NCI-H2107 (cell line): ENCODE measurements around the gene WDR33.

Source experiments
- DNase-seq: peaks from one replicate; lab custom pipeline; 2025; lab: John Stamatoyannopoulos, UW

The WDR33 gene

GRCh38 chr2:127719301-127720218 is 91.4 kb downstream of the WDR33 start:
- no peak for DNase-seq

GRCh38 chr2:127718271-127718670 is 92.7 kb downstream of the WDR33 start:
- DNase-seq: no peak

GRCh38 chr2:127715778-127716449 is 95.1 kb downstream of the WDR33 start:
- no peak for DNase-seq

GRCh38 chr2:127713562-127713961 is 97.4 kb downstream of the WDR33 start:
- DNase-seq: no peak

GRCh38 chr2:127712999-127713398 is 98.0 kb downstream of the WDR33 start:
- DNase-seq: no peak

GRCh38 chr2:127709336-127709735 is 101.6 kb downstream of the WDR33 start:
- no peak for DNase-seq

GRCh38 chr2:127707890-127708648 is 102.9 kb downstream of the WDR33 start:
- no peak for DNase-seq

- DNase-seq: no peak
Measured at GRCh38 chr2:127706215-127706990, 104.6 kb downstream of the WDR33 start.

- DNase-seq: no peak
Measured at GRCh38 chr2:127705391-127706065, 105.4 kb downstream of the WDR33 start.

- DNase-seq: no peak
Measured at GRCh38 chr2:127704641-127705390, 106.2 kb downstream of the WDR33 start.

GRCh38 chr2:127703282-127703681 is 107.7 kb downstream of the WDR33 start:
- no peak for DNase-seq

- no peak for DNase-seq
Measured at GRCh38 chr2:127702395-127703009, 108.5 kb downstream of the WDR33 start.

- peak; percentile 48 for DNase-seq
Measured at GRCh38 chr2:127701651-127702394, 109.1 kb downstream of the WDR33 start.

GRCh38 chr2:127701193-127701650 is 109.7 kb downstream of the WDR33 start, which contains the start of gene SFT2D3:
SFT2D3 (plus strand) TSS chr2:127701497; CDS start chr2:127701529, 32 bp downstream.
- DNase-seq: peak; percentile 83

GRCh38 chr2:127700527-127701192 is 110.3 kb downstream of the WDR33 start:
- DNase-seq: no peak

- no peak for DNase-seq
Measured at GRCh38 chr2:127698553-127699355, 112.2 kb downstream of the WDR33 start.

GRCh38 chr2:127697482-127698180 is 113.3 kb downstream of the WDR33 start:
- no peak for DNase-seq
